GM21528 (cell line): Measurements from ENCODE around the gene LRRC32.
"Not testable (repeated sequence)": the region's sequence is repeated elsewhere in the genome, so short reads cannot be mapped to it uniquely, and the experiment has no call there.

Source experiments
- ATAC-seq: cut with Tn5 transposase; IDR thresholded peaks from one replicate; pipeline ENCODE4 v1.9.1; 2021; ENCODE audit warnings: mild to moderate bottlenecking, moderate library complexity; ENCODE audit not compliant: unreplicated experiment, low FRiP score

LRRC32 gene

GRCh38 chr11:76653674-76654284 is 16.8 kb downstream of the LRRC32 start:
- ATAC-seq: no peak

- ATAC-seq: no peak
Observed at GRCh38 chr11:76653012-76653673, 17.4 kb downstream of the LRRC32 start.

- ATAC-seq: no peak
Observed at GRCh38 chr11:76649851-76650372, 20.6 kb downstream of the LRRC32 start.

GRCh38 chr11:76649011-76649410 is 21.5 kb downstream of the LRRC32 start:
- no peak for ATAC-seq

- no peak for ATAC-seq
Observed at GRCh38 chr11:76648061-76648460, 22.5 kb downstream of the LRRC32 start.

- ATAC-seq: no peak
Observed at GRCh38 chr11:76646882-76647534, 23.5 kb downstream of the LRRC32 start.

- no peak for ATAC-seq
Observed at GRCh38 chr11:76644591-76644990, 26.0 kb downstream of the LRRC32 start.

- ATAC-seq: not testable (repeated sequence)
Observed at GRCh38 chr11:76643711-76644110, 26.8 kb downstream of the LRRC32 start.

GRCh38 chr11:76642341-76642740 is 28.2 kb downstream of the LRRC32 start:
- ATAC-seq: no peak

- no peak for ATAC-seq
Observed at GRCh38 chr11:76641905-76642304, 28.6 kb downstream of the LRRC32 start.

GRCh38 chr11:76640501-76640900 is 30.0 kb downstream of the LRRC32 start:
- no peak for ATAC-seq

- no peak for ATAC-seq
Observed at GRCh38 chr11:76639621-76640020, 30.9 kb downstream of the LRRC32 start.

GRCh38 chr11:76638270-76639197 is 32.0 kb downstream of the LRRC32 start:
- no peak for ATAC-seq

GRCh38 chr11:76637491-76638269 is 32.9 kb downstream of the LRRC32 start:
- ATAC-seq: peak; percentile 85

GRCh38 chr11:76636826-76637460 is 33.6 kb downstream of the LRRC32 start:
- ATAC-seq: no peak

- ATAC-seq: no peak
Observed at GRCh38 chr11:76635991-76636738, 34.4 kb downstream of the LRRC32 start.

- ATAC-seq: no peak
Observed at GRCh38 chr11:76634886-76635285, 35.7 kb downstream of the LRRC32 start.

- ATAC-seq: no peak
Observed at GRCh38 chr11:76632492-76632891, 38.1 kb downstream of the LRRC32 start.
